Fibroblast of skin of left biceps (primary cell): ENCODE data around the gene TRPV2.

Source experiments
- DNase-seq, 2 experiments: peaks; one replicate each; pipeline ENCODE4 v3.0.0-alpha.2; 2013; ENCODE audit warnings: low read depth in 2 of 2

TRPV2 gene

DNA sequence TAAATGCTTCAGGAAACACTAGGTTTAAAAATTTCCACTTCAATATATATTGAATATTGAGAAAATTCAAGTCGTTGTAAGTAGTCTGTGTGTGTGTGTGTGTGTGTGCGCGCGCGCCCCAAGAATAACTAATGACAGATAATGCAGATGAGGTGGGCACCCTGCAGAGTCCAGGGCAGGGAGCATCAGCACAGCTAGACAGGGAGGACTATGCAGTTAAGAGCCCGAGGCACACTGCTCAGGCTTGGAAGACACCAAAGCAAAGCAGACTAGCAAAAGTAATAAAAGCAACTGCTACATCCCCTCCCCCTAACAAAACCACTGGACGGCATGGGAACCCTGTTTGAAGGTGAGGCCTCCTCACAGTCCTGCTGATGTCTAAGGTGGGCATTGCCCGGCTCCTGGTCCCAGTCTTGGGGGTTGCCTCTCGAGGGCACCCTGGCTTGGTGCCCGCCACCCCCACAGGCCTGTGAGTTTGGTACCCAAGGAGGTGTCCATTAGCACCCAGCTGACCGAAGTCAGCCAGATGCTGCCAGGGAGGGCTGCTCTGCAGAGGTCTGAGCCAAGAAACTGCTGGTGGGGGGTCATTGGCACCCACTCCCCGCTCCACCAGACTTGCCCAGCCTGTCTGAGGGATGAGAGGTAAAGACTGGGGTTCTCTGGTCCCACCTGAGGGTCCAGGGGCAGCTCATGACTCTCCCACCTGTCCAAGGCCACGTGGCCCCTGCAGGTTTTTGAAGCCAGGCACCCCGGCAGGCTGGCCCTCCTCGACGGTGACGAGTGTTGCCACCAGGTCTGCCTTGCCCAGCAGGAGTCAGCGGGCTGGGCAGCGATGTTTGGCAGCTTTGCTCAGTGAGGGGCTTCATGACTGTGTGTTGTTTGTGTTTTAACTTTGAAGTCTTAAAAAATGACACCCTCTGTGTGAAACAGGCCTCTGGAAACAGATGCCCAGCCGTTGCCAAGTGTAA is 58.0 kb downstream of the TRPV2 start:
- DNase-seq: no peak

DNA sequence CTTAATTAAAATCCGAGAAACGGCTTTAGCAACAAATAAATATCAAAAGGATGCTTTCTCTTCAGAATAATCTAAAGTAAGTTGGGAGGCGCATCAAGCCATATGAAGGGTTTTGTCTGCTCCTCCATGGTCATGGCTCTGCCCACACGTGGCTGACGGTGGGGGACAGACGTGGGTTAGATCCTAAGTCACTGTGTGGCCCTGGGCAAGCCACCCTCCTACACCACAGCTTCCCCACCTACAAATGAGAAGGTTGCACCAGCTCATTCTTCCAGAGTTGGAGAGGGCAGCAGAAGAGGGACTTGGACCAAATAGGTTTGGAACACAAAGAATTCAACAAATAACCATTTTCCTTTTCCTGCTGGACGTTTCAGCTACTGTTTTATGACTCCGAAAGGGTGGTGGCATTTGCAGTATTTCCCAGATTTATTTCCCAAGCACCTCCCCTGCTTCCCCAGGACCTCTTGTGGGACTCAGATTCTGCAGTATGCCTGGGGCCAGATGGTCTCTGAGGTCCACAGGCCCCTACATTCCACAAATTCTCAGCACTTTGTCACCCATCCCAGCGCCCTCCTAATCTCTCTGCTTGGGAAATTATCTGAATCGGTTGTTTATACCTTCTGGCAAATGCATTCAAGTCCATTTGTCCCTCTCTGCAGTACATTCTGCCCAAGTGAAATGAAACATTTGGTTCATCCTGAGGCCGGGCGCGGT is 58.8 kb downstream of the TRPV2 start:
- no peak for DNase-seq

DNA sequence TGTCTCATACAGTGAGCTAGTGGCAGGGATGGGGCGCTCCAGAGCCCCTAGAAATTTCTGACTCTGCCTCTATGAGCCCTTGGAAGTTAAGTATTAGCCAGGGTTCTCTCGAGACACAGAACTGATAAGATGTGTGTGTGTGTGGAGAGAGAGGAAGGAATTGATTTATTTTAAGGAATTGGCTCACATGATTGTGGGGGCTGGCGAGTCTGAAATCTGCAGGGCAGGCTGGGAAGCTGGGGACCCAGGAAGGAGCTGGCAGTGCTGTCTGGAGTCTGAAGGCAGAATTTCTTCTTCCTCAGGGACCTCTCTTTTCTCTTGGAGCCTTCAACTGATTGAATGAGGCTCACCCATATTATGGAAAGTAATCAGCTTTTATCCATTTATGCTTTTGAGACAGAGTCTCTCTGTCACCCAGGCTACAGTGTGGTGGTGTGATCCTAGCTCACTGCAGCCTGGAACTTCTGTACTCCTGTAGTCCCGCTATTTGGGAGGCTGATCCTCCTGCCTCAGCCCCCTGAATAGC is 59.9 kb downstream of the TRPV2 start:
- no peak for DNase-seq

- peak; percentile 40 to 45 for DNase-seq
Observed at GRCh38 chr17:16477255-16477654, 61.9 kb downstream of the TRPV2 start.

DNA sequence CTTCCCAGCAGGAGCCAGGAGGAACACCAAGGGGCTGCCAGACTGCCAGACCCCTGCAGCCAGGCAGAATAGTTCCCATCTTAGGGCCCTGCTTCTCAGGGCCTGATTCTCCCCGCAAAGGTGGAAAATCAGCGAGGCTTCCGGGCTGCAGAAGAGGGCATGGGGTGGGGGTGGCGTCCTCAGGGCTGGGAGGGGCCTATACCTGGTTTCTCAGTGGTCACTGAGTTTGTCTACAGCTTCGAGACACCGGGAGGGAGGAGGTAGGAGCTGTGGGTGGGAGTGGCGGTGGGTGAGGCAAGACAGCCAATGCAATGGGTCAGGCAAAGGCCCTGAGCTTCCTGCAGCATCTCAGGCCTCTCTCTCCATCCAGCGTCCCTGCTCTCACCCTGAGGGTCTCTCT is 62.3 kb downstream of the TRPV2 start:
- DNase-seq: no peak

DNA sequence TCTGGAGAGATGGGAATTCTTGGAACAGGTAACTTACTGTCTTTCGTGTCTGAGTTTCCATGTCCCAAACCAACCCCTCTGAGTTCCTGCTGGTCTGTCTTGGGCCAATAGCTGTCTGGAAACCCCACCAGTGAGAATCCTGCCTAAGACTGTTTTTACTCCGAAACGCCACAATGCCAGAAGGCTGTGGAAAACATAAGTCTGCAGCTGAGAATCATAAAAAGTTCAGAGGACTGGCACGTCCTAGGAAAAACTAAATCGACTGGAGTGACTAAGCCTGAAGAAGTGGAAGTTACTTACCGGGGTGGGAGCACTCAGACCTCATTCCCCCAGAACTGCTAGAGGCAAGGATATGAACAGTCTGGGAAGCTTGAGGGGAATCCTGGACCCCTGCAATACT is 63.3 kb downstream of the TRPV2 start:
- no peak for DNase-seq

GRCh38 chr17:16479264-16479663 is 63.9 kb downstream of the TRPV2 start:
- DNase-seq: no peak

GRCh38 chr17:16480995-16481394 is 65.6 kb downstream of the TRPV2 start:
- no peak for DNase-seq

GRCh38 chr17:16482253-16482652 is 66.9 kb downstream of the TRPV2 start:
- no peak for DNase-seq

DNA sequence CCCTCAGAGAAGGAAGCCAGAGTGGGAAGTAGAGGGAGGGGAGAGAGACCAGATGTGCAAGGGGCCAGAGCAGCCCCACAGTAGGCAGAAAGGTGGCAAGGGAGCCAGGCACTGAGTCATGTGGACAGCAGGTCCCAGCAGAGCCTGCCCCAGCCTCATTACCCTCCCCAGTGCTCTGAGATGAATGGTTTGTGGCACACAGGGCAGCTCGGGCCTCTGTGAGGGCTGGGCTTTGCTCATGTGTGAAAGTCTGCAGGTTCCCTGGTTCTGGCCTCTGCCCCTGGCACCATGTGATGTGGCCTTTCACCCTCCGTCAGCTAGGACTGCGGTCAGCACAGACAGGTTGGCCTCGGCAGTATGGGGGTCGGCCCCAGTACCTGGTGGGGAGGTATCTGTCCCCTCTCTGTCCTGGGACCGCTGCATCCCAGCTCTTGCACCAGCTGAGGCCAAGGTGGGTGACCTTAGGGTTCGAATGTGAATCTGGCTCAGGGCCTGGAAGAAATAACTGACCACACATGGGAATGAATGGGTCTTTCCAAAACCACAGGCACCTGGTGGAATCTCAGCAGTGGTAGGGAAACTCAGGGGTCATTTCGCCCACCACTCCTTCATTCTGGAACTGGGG is 67.8 kb downstream of the TRPV2 start:
- DNase-seq: no peak

- DNase-seq: no peak
Observed at GRCh38 chr17:16484445-16485175, 69.2 kb downstream of the TRPV2 start.
